GM12864 (cell line): ENCODE measurements around the gene GDPD5.

Experiments used
- DNase-seq: peaks from one replicate; pipeline ENCODE4 v3.0.0-alpha.2; 2011; ENCODE audit warnings: low read depth
- H3K4me3 ChIP-seq: 2 replicates; pipeline ENCODE4 v1.5.1; 2011; ENCODE audit warnings: mild to moderate bottlenecking, low read depth, low read length, control low read depth
- CTCF ChIP-seq: IDR thresholded peaks from 2 replicates; pipeline ENCODE4 v1.5.1; 2011; ENCODE audit warnings: low read depth, mild to moderate bottlenecking, moderate library complexity, low read length, control low read depth, inconsistent platforms; ENCODE audit errors: missing control alignments

The GDPD5 gene

GRCh38 chr11:75556275-75556674 is 30.5 kb upstream of the GDPD5 start:
- DNase-seq: no peak
- H3K4me3 ChIP-seq: no peak overlapping the region
- no peak for TF ChIP-seq CTCF

DNA sequence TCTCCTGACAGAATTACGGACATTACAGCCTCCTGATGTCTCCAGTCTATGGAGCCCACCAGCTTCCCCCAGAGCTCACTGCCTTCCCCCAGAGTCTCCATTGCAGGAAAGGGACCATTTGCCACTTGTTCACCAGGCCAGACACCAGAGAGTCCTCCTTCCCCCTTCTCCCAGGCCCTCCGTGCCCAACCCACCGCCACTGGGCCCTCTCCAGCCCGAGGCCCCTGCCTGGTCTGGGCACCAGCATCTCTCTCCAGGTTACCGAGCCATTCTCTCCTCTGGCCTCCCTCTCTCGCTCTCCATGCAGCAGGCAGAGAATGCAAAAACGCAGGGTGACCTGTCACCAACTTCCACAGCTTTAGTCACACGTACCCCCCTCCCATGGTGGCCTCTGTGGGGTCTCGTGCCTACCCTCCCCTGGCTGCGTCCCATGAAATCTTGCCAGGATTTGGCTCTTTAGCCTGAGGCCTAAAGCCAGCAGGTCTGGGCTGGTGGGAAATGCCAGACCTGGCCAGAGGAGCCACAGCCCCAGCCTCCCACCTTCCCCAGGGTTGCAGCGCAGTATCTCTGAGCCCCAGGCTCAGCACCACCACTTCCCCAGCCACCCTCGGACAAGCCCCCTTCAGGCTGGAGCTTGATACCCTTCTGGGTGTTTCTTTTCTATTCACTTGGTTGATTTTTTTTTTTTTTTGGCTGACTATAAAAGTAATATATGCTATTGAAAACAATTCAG is 29.5 kb upstream of the GDPD5 start:
- no peak overlapping the region for H3K4me3 ChIP-seq
- TF ChIP-seq CTCF: no peak

DNA sequence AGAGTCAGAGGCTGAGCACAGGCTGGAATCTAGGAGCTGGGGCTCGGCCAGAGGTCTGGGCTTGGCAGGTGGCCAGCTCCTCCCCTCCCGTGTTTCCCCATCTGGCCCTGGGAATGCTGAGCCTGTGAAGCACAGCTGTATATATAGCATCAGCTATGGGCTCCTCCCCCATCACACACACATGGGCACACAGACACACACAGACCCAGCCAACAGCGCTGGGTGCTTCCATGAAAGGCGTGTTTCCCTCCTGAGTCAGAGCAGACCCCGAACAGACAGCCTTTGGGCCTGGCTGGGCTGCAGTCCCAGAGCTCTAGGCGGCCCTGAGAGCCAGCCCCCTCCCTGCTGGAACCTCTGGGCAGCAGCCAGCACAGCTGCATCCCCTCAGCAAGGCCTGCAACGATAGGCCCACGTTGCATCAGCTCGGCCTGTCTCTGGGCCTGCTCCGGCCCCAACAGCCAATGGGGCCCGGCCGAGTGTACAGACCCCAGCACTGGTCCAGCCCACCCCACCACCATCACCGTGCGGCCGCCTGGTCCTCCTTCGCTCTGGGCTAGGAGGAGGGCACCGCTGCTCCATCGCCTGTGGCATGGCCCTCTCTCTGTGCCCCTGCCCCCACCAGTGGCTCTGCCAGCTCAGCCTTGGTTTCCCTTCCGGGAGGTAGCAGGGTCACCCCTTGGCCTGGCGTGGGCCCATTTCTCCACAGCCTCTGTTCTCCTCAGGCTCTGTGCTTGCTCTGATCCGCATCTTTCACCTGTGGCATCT is 28.7 kb upstream of the GDPD5 start:
- TF ChIP-seq CTCF: no peak
- no peak for DNase-seq
- H3K4me3 ChIP-seq: no peak overlapping the region

More for the DNA sequence above, 29.5 kb upstream of the GDPD5 start:
- no peak for DNase-seq

DNA sequence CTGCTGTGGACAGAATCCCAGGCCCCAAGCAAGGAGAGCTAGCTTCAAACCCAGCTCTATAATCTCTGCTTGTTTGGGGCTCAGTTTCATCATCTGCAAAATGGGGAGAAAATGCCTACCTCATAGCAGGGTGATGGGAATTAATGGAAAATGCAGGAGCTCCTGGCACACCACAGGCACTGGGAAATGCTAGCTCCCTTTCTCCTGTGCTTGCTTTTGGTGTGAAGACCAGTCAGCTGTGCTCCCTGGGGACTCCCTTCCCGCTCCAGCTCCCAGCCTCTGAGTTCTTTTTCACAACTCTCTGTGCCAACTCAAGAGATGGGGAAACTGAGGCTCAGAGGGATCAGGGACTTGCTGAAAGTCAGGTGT is 28.1 kb upstream of the GDPD5 start:
- DNase-seq: no peak
- TF ChIP-seq CTCF: no peak
- no peak overlapping the region for H3K4me3 ChIP-seq

GRCh38 chr11:75553182-75553581 is 27.4 kb upstream of the GDPD5 start:
- no peak overlapping the region for H3K4me3 ChIP-seq
- TF ChIP-seq CTCF: no peak

GRCh38 chr11:75549370-75549958 is 23.7 kb upstream of the GDPD5 start:
- DNase-seq: no peak
- no peak overlapping the region for H3K4me3 ChIP-seq
- no peak for TF ChIP-seq CTCF

More at GRCh38 chr11:75553182-75553581, 27.4 kb upstream of the GDPD5 start:
- DNase-seq: no peak
